ENCODE data around the gene ADH7. TPM values are rescaled to one million over a fixed set of nuclear protein-coding genes. Genes with fewer than 3 reads are reported as not detected.
"Not testable (repeated sequence)": the region's sequence is repeated elsewhere in the genome, so short reads cannot be mapped to it uniquely, and the experiment has no call there.

ADH7 gene
- total RNA-seq, 2 experiments from 2014 or later: not detected

- no peak overlapping the region for H3K4me3 Mint-ChIP-seq
- ATAC-seq (ENCODE audit: low read depth) (no peak), DNase-seq (no peak)
- peaks cover 12% of the 10 kb centered on the region for H3K27me3 Mint-ChIP-seq
- no peak overlapping the region for H3K27ac Mint-ChIP-seq
- H3K4me1 Mint-ChIP-seq: no peaks in the 10 kb centered on the region
- POLR2A ChIA-PET: no interaction called here
- peaks cover 3% of the 10 kb centered on the region for H3K9me3 Mint-ChIP-seq
- H3K36me3 Mint-ChIP-seq: no peaks in the 10 kb centered on the region
Measured at GRCh38 chr4:99383399-99383798, 51.7 kb downstream of the ADH7 start.

- no peak for ATAC-seq (ENCODE audit: low read depth)
- no peak overlapping the region for H3K4me3 Mint-ChIP-seq
- H3K27ac Mint-ChIP-seq: no peak overlapping the region
- no peak for DNase-seq
- H3K27me3 Mint-ChIP-seq: peaks cover 12% of the 10 kb centered on the region
- POLR2A ChIA-PET: no interaction called here
- no peaks in the 10 kb centered on the region for H3K4me1 Mint-ChIP-seq
- H3K36me3 Mint-ChIP-seq: no peaks in the 10 kb centered on the region
- peaks cover 3% of the 10 kb centered on the region for H3K9me3 Mint-ChIP-seq
Measured at GRCh38 chr4:99382745-99383360, 52.3 kb downstream of the ADH7 start.

- ATAC-seq (ENCODE audit: low read depth) (no peak), DNase-seq (no peak)
- peaks cover 3% of the 10 kb centered on the region for H3K9me3 Mint-ChIP-seq
- H3K36me3 Mint-ChIP-seq: no peaks in the 10 kb centered on the region
- no peaks in the 10 kb centered on the region for H3K4me1 Mint-ChIP-seq
- no peak overlapping the region for H3K4me3 Mint-ChIP-seq
- peaks cover 16% of the 10 kb centered on the region for H3K27me3 Mint-ChIP-seq
- H3K27ac Mint-ChIP-seq: no peak overlapping the region
- POLR2A ChIA-PET: no interaction called here
Measured at GRCh38 chr4:99381588-99382175, 53.5 kb downstream of the ADH7 start.

- Mint-ChIP-seq H3K4me1 (no peaks in the 10 kb centered on the region), H3K4me3 (no peak overlapping the region), H3K36me3 (peaks cover 2% of the 10 kb centered on the region), H3K27ac (no peak overlapping the region), H3K27me3 (peaks cover 17% of the 10 kb centered on the region), H3K9me3 (peaks cover 8% of the 10 kb centered on the region)
- POLR2A ChIA-PET: no interaction called here
- no peak for ATAC-seq (ENCODE audit: low read depth)
- no peak for DNase-seq
Measured at GRCh38 chr4:99379571-99379970, 55.6 kb downstream of the ADH7 start.

GRCh38 chr4:99378876-99379275, 56.3 kb downstream of the ADH7 start:
- no peak for ATAC-seq (ENCODE audit: low read depth)
- H3K27ac Mint-ChIP-seq: no peak overlapping the region
- no peak for DNase-seq
- POLR2A ChIA-PET: no interaction called here
- H3K4me3 Mint-ChIP-seq: no peak overlapping the region
- peaks cover 17% of the 10 kb centered on the region for H3K27me3 Mint-ChIP-seq
- H3K9me3 Mint-ChIP-seq: peaks cover 8% of the 10 kb centered on the region
- peaks cover 2% of the 10 kb centered on the region for H3K36me3 Mint-ChIP-seq
- H3K4me1 Mint-ChIP-seq: no peaks in the 10 kb centered on the region

GRCh38 chr4:99377341-99377740, 57.8 kb downstream of the ADH7 start:
- DNase-seq; H3K36me3 Mint-ChIP-seq; ATAC-seq (ENCODE audit: low read depth); H3K9me3 Mint-ChIP-seq; H3K4me3 Mint-ChIP-seq; H3K4me1 Mint-ChIP-seq; POLR2A ChIA-PET; H3K27ac Mint-ChIP-seq: not testable (repeated sequence)
- H3K27me3 Mint-ChIP-seq: peaks cover 14% of the 10 kb centered on the region

GRCh38 chr4:99372464-99372863, 62.7 kb downstream of the ADH7 start:
- H3K4me1 Mint-ChIP-seq; H3K36me3 Mint-ChIP-seq; H3K27ac Mint-ChIP-seq; H3K4me3 Mint-ChIP-seq; ATAC-seq (ENCODE audit: low read depth); POLR2A ChIA-PET; DNase-seq; H3K9me3 Mint-ChIP-seq: not testable (repeated sequence)
- peaks cover 11% of the 10 kb centered on the region for H3K27me3 Mint-ChIP-seq

- H3K27me3 Mint-ChIP-seq; H3K36me3 Mint-ChIP-seq; H3K27ac Mint-ChIP-seq; ATAC-seq (ENCODE audit: low read depth); POLR2A ChIA-PET; H3K9me3 Mint-ChIP-seq; DNase-seq; H3K4me1 Mint-ChIP-seq; H3K4me3 Mint-ChIP-seq: not testable (repeated sequence)
Measured at GRCh38 chr4:99367817-99368216, 67.3 kb downstream of the ADH7 start.

GRCh38 chr4:99366491-99366890, 68.7 kb downstream of the ADH7 start:
- Mint-ChIP-seq H3K27me3 (peaks cover 7% of the 10 kb centered on the region), H3K9me3 (peaks cover 4% of the 10 kb centered on the region), H3K27ac (no peak overlapping the region), H3K4me3 (no peak overlapping the region), H3K4me1 (no peaks in the 10 kb centered on the region), H3K36me3 (no peaks in the 10 kb centered on the region)
- no peak for ATAC-seq (ENCODE audit: low read depth)
- POLR2A ChIA-PET: no interaction called here
- DNase-seq: no peak

- no peaks in the 10 kb centered on the region for H3K36me3 Mint-ChIP-seq
- ATAC-seq (ENCODE audit: low read depth): no peak
- peaks cover 4% of the 10 kb centered on the region for H3K9me3 Mint-ChIP-seq
- no peaks in the 10 kb centered on the region for H3K4me1 Mint-ChIP-seq
- no peak overlapping the region for H3K4me3 Mint-ChIP-seq
- H3K27ac Mint-ChIP-seq: no peak overlapping the region
- no peak for DNase-seq
- POLR2A ChIA-PET: no interaction called here
- H3K27me3 Mint-ChIP-seq: peaks cover 3% of the 10 kb centered on the region
Measured at GRCh38 chr4:99362768-99363167, 72.4 kb downstream of the ADH7 start.

Other genes starting within 250 kb of the ADH7 start
- gene ADH6, start 216.1 kb downstream of the ADH7 start, total RNA-seq: not detected
- not detected for gene ADH1A, start 144.4 kb downstream of the ADH7 start, total RNA-seq
- not detected for gene ADH1B, start 113.9 kb downstream of the ADH7 start, total RNA-seq
- gene ADH1C, start 82.6 kb downstream of the ADH7 start, total RNA-seq: not detected
- not detected for gene C4orf17, start 75.7 kb upstream of the ADH7 start, total RNA-seq
- gene TRMT10A, start 128.7 kb upstream of the ADH7 start, total RNA-seq: 1 to 10 TPM; 5.5 to 6.3 TPM
- gene MTTP, start 139.5 kb upstream of the ADH7 start, total RNA-seq: under 1 TPM; 0.43 to 0.64 TPM
- gene C4orf54, start 222.5 kb upstream of the ADH7 start, total RNA-seq: not detected